GM12891 (cell line): ENCODE results near the gene SLC49A4.

Experiments
- PAX5 ChIP-seq: IDR thresholded peaks from 2 replicates; pipeline ENCODE4 v1.6.1; 2011; ENCODE audit warnings: low read length, moderate library complexity, mild to moderate bottlenecking; ENCODE audit not compliant: insufficient read depth, severe bottlenecking
- POLR2A ChIP-seq: IDR thresholded peaks from 2 replicates; pipeline ENCODE4 v1.6.1; 2011; ENCODE audit warnings: low read depth, low read length, control low read depth
- POLR2AphosphoS5 ChIP-seq: IDR thresholded peaks from 2 replicates; pipeline ENCODE4 v1.6.1; 2011; ENCODE audit warnings: low read depth, low read length, control low read depth
- SPI1 ChIP-seq: IDR thresholded peaks from 2 replicates; pipeline ENCODE4 v1.6.1; 2011; ENCODE audit warnings: low read depth, low read length, control low read depth
- TAF1 ChIP-seq: IDR thresholded peaks from 2 replicates; pipeline ENCODE4 v1.6.1; 2011; ENCODE audit warnings: low read depth, low read length, control low read depth

GRCh38 chr3:122927726-122928125 lies 132.9 kb downstream of the SLC49A4 start:
- no peak for TF ChIP-seq POLR2A
- no peak for TF ChIP-seq POLR2AphosphoS5
- TF ChIP-seq SPI1 = no peak
- TF ChIP-seq TAF1 = no peak
- no peak for TF ChIP-seq PAX5
